Endothelial cell of umbilical vein (primary cell): ENCODE results near the gene TMEM30B. TPM values are rescaled to one million over a fixed set of nuclear protein-coding genes. Genes with fewer than 3 reads are reported as not detected.

Source experiments
- BruUV-seq: library from RNA; stranded (reverse); fragments of 400-500 nt; replicated peaks from 2 replicates; lab custom pipeline; 2021; lab: Mats Ljungman, UMichigan
- CTCF ChIA-PET: fragments of 300-600, 350-600 bp; sonication (Branson Sonifier 250); formaldehyde crosslinking; loops from one replicate; lab custom pipeline; 2021; ENCODE audit warnings: antibody characterized with exemption, inconsistent platforms; lab: Charles Lee
- POLR2A ChIA-PET: fragments of 300-600, 350-600 bp; sonication (Branson Sonifier 250); formaldehyde crosslinking; loops from one replicate; lab custom pipeline; 2021; ENCODE audit warnings: antibody characterized with exemption, inconsistent platforms; lab: Charles Lee
- DNase-seq: peaks from one replicate; pipeline ENCODE4 v3.0.0-alpha.2; 2011; ENCODE audit warnings: low read depth, low spot score
- FAIRE-seq: peaks from 2 replicates; lab custom pipeline; 2011; peaks lifted over from hg19 to GRCh38; lab: Jason Lieb, UNC
- H2AFZ ChIP-seq: 2 replicates; pipeline ENCODE4 v1.6.0; 2012; ENCODE audit warnings: low read depth, low read length, control low read depth, inconsistent platforms
- H3K27ac ChIP-seq: 2 replicates; pipeline ENCODE4 v1.5.1; 2011; ENCODE audit warnings: low read depth, mild to moderate bottlenecking, control low read depth, low read length, moderate library complexity; ENCODE audit not compliant: insufficient read depth
- H3K27me3 ChIP-seq, 2 experiments: 2 replicates each; pipeline versions ENCODE4 v1.6.0 to v1.6.1; 2011; ENCODE audit warnings: low read length in 2 of 2, mixed read lengths in 1 of 2; ENCODE audit not compliant: control insufficient read depth in 2 of 2, insufficient read depth in 2 of 2
- H3K36me3 ChIP-seq, 2 experiments: 2 replicates in 1 of 2; 3 replicates in 1 of 2; pipeline ENCODE4 v1.5.1; 2011; ENCODE audit warnings: low read length in 2 of 2, mild to moderate bottlenecking in 1 of 2, moderate library complexity in 1 of 2; ENCODE audit not compliant: control insufficient read depth in 2 of 2, insufficient read depth in 2 of 2; ENCODE audit errors: extremely low read depth in 1 of 2
- H3K4me1 ChIP-seq: 3 replicates; pipeline ENCODE4 v1.5.1; 2011; ENCODE audit warnings: mild to moderate bottlenecking, low read length; ENCODE audit not compliant: control insufficient read depth, insufficient read depth; ENCODE audit errors: extremely low read depth
- H3K4me2 ChIP-seq: 2 replicates; pipeline ENCODE4 v1.6.1; 2011; ENCODE audit warnings: low read length, control low read depth, mixed read lengths; ENCODE audit not compliant: insufficient read depth
- H3K4me3 ChIP-seq, 3 experiments: fragments of 200-600 bp in 1 of 3; sonication (generic), shearing (Covaris generic) in 1 of 3; replicated peaks in 1 of 3; 2 replicates each; pipeline ENCODE4 v1.5.1; 2011 to 2016; ENCODE audit warnings: control low read depth in 3 of 3, low read length in 3 of 3, mild to moderate bottlenecking in 2 of 3, inconsistent platforms in 1 of 3, low read depth in 1 of 3, moderate library complexity in 1 of 3; ENCODE audit not compliant: insufficient read depth in 1 of 3
- H3K79me2 ChIP-seq: 2 replicates; pipeline ENCODE4 v1.6.0; 2012; ENCODE audit warnings: low read length, inconsistent platforms; ENCODE audit not compliant: control insufficient read depth, insufficient read depth
- H3K9ac ChIP-seq: replicated peaks from 2 replicates; pipeline ENCODE3; 2011; ENCODE audit warnings: low read length, control low read depth; ENCODE audit not compliant: insufficient read depth; ENCODE audit errors: extremely low read depth
- H3K9me1 ChIP-seq: replicated peaks from 3 replicates; pipeline ENCODE4 v1.6.0; 2011; ENCODE audit warnings: mild to moderate bottlenecking, low read length; ENCODE audit not compliant: control insufficient read depth, insufficient read depth; ENCODE audit errors: extremely low read depth
- H3K9me3 ChIP-seq: replicated peaks from 2 replicates; pipeline ENCODE4 v1.5.1; 2012; ENCODE audit warnings: low read length, inconsistent platforms; ENCODE audit not compliant: control insufficient read depth, insufficient read depth
- H4K20me1 ChIP-seq: replicated peaks from 2 replicates; pipeline ENCODE3; 2011; ENCODE audit warnings: mild to moderate bottlenecking, low read length; ENCODE audit not compliant: control insufficient read depth, insufficient read depth; ENCODE audit errors: extremely low read depth
- EZH2 ChIP-seq: IDR thresholded peaks from 2 replicates; pipeline ENCODE4 v1.6.1; 2012; ENCODE audit warnings: borderline replicate concordance, low read depth, mild to moderate bottlenecking, moderate library complexity, low read length, inconsistent platforms; ENCODE audit not compliant: severe bottlenecking
- FOS ChIP-seq: IDR thresholded peaks from 2 replicates; pipeline ENCODE4 v1.6.1; 2011; ENCODE audit warnings: mild to moderate bottlenecking, low read length, moderate library complexity, borderline replicate concordance; ENCODE audit not compliant: insufficient read depth
- GATA2 ChIP-seq: IDR thresholded peaks from 2 replicates; pipeline ENCODE4 v1.7.0; 2011; ENCODE audit warnings: low read depth, mild to moderate bottlenecking, moderate library complexity, mixed read lengths, low read length; ENCODE audit not compliant: insufficient read length, insufficient read depth
- JUN ChIP-seq: IDR thresholded peaks from 2 replicates; pipeline ENCODE4 v1.6.1; 2011; ENCODE audit warnings: borderline replicate concordance, low read depth; ENCODE audit not compliant: insufficient read length, insufficient read depth
- MAX ChIP-seq: IDR thresholded peaks from 2 replicates; pipeline ENCODE4 v1.6.1; 2011; ENCODE audit not compliant: insufficient read depth, insufficient read length
- MYC ChIP-seq: IDR thresholded peaks from one replicate; pipeline ENCODE4 v1.6.1; 2011; ENCODE audit warnings: mild to moderate bottlenecking, low read depth, low read length
- POLR2A ChIP-seq: IDR thresholded peaks from 2 replicates; pipeline ENCODE4 v1.6.1; 2012; ENCODE audit warnings: low read depth, mild to moderate bottlenecking, control low read depth, low read length
- POLR2AphosphoS5 ChIP-seq: IDR thresholded peaks from 2 replicates; pipeline ENCODE4 v1.6.1; 2012; ENCODE audit warnings: low read depth, mild to moderate bottlenecking, control low read depth, low read length, moderate library complexity; ENCODE audit not compliant: insufficient read depth
- dilution Hi-C: fragments of 300-500 bp; cut with MboI; formaldehyde crosslinking; loops from one replicate; pipeline ENCODE4 v1.15.0; 2019; ENCODE audit warnings: low sequenced_read_pairs; ENCODE audit not compliant: extremely low pct_ligation_motif_present
- intact Hi-C: fragments of 100-400 bp; cut with micrococcal nuclease; formaldehyde crosslinking; loops from one replicate; pipeline ENCODE4 v1.10.0; 2022
- polyA plus RNA-seq, 4 experiments: library from polyadenylated mRNA; depleted of rRNA in 3 of 4; stranded (reverse) in 3 of 4; unstranded in 1 of 4; fragments of >200 nt; gene quantifications; 2 replicates each; pipeline versions ENCODE4 v1.2.1 to v1.2.3, GENCODE V29; 2011 to 2012; ENCODE audit warnings: missing spikeins in 1 of 4
- total RNA-seq: library from RNA; stranded (reverse); gene quantifications from 2 replicates; pipeline ENCODE4 v1.2.3, GENCODE V29; 2021
- TF ChIP-seq, protein P1 (sequence below), 2 donors: IDR thresholded peaks; 1 replicate in 1 of 2; 2 replicates in 1 of 2; pipeline ENCODE4 v1.5.1; 2011; ENCODE audit warnings: low read length in 2 of 2, mild to moderate bottlenecking in 2 of 2, moderate library complexity in 2 of 2, control low read depth in 1 of 2, inconsistent platforms in 1 of 2, low read depth in 1 of 2; ENCODE audit not compliant: insufficient read depth in 1 of 2; ENCODE audit errors: extremely low read depth in 1 of 2

The TMEM30B gene
- total and polyA plus RNA-seq, 2 donors (not counting 3 experiments of a cell fraction or from before 2014, with no cell fraction given) = 0.32 to 0.35 TPM

DNA sequence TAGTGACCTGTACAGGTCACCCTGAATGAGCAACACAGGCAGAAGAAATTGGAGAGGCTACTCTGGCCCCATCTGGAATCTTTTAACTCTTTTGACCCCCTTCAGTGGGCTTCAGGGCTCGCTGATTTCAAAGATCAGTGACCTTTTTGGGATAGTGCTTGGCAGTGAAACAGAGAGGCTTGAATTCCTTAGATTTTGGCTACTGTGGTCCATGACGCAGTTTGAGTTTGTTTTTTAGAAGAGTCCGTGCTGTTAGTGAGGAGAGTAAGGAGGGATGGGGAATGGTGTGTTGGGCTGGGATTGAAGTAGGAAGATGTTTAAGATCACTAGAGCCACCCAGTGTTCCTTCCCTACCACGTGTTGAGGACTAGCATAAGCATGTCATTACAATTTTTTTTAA is 16.5 kb downstream of the TMEM30B start:
- H3K79me2 ChIP-seq = no peaks in the 10 kb centered on the region
- peaks cover 12 to 15% of the 10 kb centered on the region in 2 experiments for H3K27me3 ChIP-seq
- H3K4me3 ChIP-seq = no peak overlapping the region
- no peak for DNase-seq
- H3K9ac ChIP-seq = no peak overlapping the region
- no peak overlapping the region for H2AFZ ChIP-seq
- intact Hi-C loops = no loop called here
- no peak overlapping the region for H3K27ac ChIP-seq
- H3K36me3 ChIP-seq = no peaks in the 10 kb centered on the region
- no peaks in the 10 kb centered on the region for H3K4me1 ChIP-seq
- BruUV-seq = no TSS peak
- CTCF ChIA-PET = no interaction called here
- POLR2A ChIA-PET = no interaction called here
- no peak for FAIRE-seq
- no peak overlapping the region for H3K4me2 ChIP-seq
- H3K9me1 ChIP-seq = no peaks in the 10 kb centered on the region
- TF ChIP-seq POLR2AphosphoS5 (no peak), EZH2 (no peak), GATA2 (no peak), MAX (no peak), JUN (no peak), MYC (no peak), FOS (no peak), POLR2A (no peak)
- TF ChIP-seq, protein P1, sequence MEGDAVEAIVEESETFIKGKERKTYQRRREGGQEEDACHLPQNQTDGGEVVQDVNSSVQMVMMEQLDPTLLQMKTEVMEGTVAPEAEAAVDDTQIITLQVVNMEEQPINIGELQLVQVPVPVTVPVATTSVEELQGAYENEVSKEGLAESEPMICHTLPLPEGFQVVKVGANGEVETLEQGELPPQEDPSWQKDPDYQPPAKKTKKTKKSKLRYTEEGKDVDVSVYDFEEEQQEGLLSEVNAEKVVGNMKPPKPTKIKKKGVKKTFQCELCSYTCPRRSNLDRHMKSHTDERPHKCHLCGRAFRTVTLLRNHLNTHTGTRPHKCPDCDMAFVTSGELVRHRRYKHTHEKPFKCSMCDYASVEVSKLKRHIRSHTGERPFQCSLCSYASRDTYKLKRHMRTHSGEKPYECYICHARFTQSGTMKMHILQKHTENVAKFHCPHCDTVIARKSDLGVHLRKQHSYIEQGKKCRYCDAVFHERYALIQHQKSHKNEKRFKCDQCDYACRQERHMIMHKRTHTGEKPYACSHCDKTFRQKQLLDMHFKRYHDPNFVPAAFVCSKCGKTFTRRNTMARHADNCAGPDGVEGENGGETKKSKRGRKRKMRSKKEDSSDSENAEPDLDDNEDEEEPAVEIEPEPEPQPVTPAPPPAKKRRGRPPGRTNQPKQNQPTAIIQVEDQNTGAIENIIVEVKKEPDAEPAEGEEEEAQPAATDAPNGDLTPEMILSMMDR (IDR thresholded peaks at IDR 0.05; ENCODE audit: extremely low read depth in 1 of 2, insufficient read depth in 1 of 2, low read depth in 1 of 2, low read length in 2 of 2) = no peak
- H3K9me3 ChIP-seq = no peaks in the 10 kb centered on the region
- H4K20me1 ChIP-seq = no peaks in the 10 kb centered on the region
- dilution Hi-C loops = loop anchor here (25.0 kb wide), 1 partner anchor 627 kb away; the partner anchor contains the start of gene SIX1
